Neural progenitor cell (in vitro differentiated cells): ENCODE results near the gene SLC45A3.

Source experiments
- CTCF ChIP-seq: fragments of 200-600 bp; sonication (generic); IDR thresholded peaks from 2 replicates; pipeline ENCODE4 v1.5.1; 2017; ENCODE audit warnings: antibody characterized with exemption, mild to moderate bottlenecking
- EZH2 ChIP-seq: fragments of 200-600 bp; sonication (generic); IDR thresholded peaks from 2 replicates; pipeline ENCODE4 v1.6.1; 2017; ENCODE audit warnings: antibody characterized with exemption, mild to moderate bottlenecking, moderate library complexity
- EZH2phosphoT487 ChIP-seq: fragments of 200-600 bp; sonication (generic); IDR thresholded peaks from 2 replicates; pipeline ENCODE4 v1.6.1; 2017; ENCODE audit warnings: antibody characterized with exemption

- TF ChIP-seq CTCF (no peak), EZH2 (no peak), EZH2phosphoT487 (no peak)
Observed at GRCh38 chr1:205663286-205663936, 16.9 kb downstream of the SLC45A3 start.
